ENCODE measurements around the gene MAP3K5. TPM values are rescaled to one million over a fixed set of nuclear protein-coding genes. Genes with fewer than 3 reads are reported as not detected.

The MAP3K5 gene
- total and polyA plus RNA-seq, 12 donors, result 41.9 to 306 (median 215) TPM

DNA sequence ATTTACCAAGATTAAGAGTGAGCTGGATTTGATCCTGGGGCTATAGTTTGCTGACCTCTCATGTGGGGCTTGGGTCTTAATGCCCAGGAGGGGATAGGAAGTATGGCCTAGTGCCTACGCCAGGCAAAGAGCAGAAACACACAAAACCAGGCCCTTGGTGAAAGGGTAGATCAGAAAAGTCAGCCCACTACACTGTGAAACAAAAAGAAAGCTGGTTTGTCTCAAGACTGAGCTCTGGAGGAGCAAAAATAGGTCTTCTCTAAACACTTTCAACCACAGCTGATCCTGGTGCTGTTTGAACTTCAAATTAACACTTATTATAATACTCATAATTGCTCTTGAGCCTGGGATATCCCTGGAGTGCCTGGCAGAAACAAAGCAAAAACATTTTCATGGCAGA lies 167.0 kb downstream of the MAP3K5 start:
- peaks cover 25 to 47% of the 10 kb centered on the region in 2 donors for H3K4me1 ChIP-seq (replicated peaks in 1 of 2)
- no peak overlapping the region for H3K27ac ChIP-seq
- H3K4me3 ChIP-seq, result no peak overlapping the region
- no peak for DNase-seq
- TF ChIP-seq, protein P1, sequence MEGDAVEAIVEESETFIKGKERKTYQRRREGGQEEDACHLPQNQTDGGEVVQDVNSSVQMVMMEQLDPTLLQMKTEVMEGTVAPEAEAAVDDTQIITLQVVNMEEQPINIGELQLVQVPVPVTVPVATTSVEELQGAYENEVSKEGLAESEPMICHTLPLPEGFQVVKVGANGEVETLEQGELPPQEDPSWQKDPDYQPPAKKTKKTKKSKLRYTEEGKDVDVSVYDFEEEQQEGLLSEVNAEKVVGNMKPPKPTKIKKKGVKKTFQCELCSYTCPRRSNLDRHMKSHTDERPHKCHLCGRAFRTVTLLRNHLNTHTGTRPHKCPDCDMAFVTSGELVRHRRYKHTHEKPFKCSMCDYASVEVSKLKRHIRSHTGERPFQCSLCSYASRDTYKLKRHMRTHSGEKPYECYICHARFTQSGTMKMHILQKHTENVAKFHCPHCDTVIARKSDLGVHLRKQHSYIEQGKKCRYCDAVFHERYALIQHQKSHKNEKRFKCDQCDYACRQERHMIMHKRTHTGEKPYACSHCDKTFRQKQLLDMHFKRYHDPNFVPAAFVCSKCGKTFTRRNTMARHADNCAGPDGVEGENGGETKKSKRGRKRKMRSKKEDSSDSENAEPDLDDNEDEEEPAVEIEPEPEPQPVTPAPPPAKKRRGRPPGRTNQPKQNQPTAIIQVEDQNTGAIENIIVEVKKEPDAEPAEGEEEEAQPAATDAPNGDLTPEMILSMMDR (IDR thresholded peaks at IDR 0.05), result no peak
- TF ChIP-seq POLR2A (IDR thresholded peaks at IDR 0.05), result no peak
- intact Hi-C loops (cut with DNase I), result no loop called here
- peaks cover 0 to 35% of the 10 kb centered on the region in 2 donors for H3K36me3 ChIP-seq (replicated peaks in 1 of 2)
- H3K9me3 ChIP-seq (replicated peaks in 1 of 3), result no peaks in the 10 kb centered on the region
- no peaks in the 10 kb centered on the region for H3K27me3 ChIP-seq
- 92 to 100% (median 98%) methylated on average over 1 of the region's 1 CpG for WGBS, 4 donors

DNA sequence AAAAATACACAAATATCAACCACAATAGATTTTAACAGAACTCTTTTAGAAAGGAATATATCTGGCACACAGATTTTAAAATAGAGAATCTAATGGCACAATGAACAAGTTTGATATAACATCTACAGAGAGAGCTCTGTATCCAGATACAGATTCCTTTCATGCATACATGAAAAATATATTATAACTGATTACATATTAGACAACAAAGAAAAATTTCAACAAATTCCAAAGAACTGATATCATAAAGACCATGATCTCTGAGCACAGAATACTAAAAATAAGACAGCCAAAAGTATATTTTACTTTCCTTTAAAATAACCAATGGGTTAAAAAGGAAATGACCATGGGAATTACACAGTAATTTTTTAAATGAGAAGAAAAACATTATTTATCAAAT lies 167.9 kb downstream of the MAP3K5 start:
- peaks cover 25 to 45% of the 10 kb centered on the region in 2 donors for H3K4me1 ChIP-seq (replicated peaks in 1 of 2)
- peak overlapping the region in 1 of 5 donors; percentile 32 for H3K27ac ChIP-seq
- H3K9me3 ChIP-seq (replicated peaks in 1 of 3), result no peaks in the 10 kb centered on the region
- H3K27me3 ChIP-seq, result no peaks in the 10 kb centered on the region
- no peak for DNase-seq
- no peak for TF ChIP-seq POLR2A (IDR thresholded peaks at IDR 0.05)
- TF ChIP-seq, protein P1 (IDR thresholded peaks at IDR 0.05), result no peak
- intact Hi-C loops (cut with DNase I), result no loop called here
- H3K36me3 ChIP-seq (replicated peaks in 1 of 2), result peaks cover 0 to 40% of the 10 kb centered on the region in 2 donors
- H3K4me3 ChIP-seq, result no peak overlapping the region

DNA sequence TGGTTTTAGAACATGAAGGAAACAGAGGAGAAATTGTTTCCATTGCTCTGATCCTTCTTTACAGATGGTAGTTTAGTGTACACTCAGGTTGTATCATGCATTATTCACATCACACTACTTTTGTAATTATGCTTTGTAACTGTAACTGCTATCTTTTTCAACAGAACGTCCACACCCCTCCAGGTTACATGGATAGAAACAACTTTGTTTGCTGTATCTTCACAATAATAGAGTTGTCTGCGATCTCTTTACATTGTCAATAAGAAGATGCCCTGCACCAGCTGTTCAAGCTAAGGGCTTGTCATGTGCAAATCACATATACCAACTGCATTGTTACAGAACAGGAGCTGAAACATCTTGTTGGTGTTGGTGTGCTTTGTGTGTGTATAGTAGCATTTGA lies 174.2 kb downstream of the MAP3K5 start:
- Histone ChIP-seq H3K36me3 (replicated peaks in 1 of 2) (peaks cover 0 to 53% of the 10 kb centered on the region in 2 donors), H3K27ac (no peak overlapping the region), H3K9me3 (replicated peaks in 1 of 3) (no peaks in the 10 kb centered on the region), H3K4me1 (replicated peaks in 1 of 2) (peaks cover 8 to 19% of the 10 kb centered on the region in 2 donors), H3K27me3 (no peaks in the 10 kb centered on the region), H3K4me3 (no peak overlapping the region)
- TF ChIP-seq, protein P1 (IDR thresholded peaks at IDR 0.05), result no peak
- TF ChIP-seq POLR2A (IDR thresholded peaks at IDR 0.05), result no peak
- 91 to 95% (median 93%) methylated on average over 2 of the region's 2 CpGs for WGBS, 4 donors
- intact Hi-C loops (cut with DNase I), result no loop called here
- DNase-seq, result no peak

DNA sequence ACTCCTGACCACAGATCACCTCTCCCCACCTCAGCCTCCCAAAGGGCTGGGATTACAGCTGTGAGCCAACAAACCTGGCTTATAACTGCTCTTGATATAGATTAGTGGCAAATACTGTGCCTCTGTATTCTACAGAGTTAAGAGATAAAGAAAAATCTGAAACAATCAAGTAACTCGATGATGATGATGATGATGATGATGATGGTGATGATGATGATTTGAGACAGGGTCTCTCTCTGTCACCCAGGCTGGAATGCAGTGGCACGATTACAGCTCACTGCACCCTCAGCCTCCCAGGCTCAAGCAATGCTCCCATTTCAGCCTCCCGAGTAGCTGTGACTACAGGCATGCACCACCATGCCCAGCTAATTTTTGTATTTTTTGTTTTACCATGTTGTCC lies 175.8 kb downstream of the MAP3K5 start:
- intact Hi-C loops (cut with DNase I), result no loop called here
- H3K36me3 ChIP-seq (replicated peaks in 1 of 2), result peaks cover 0 to 47% of the 10 kb centered on the region in 2 donors
- no peaks in the 10 kb centered on the region for H3K27me3 ChIP-seq
- no peaks in the 10 kb centered on the region for H3K9me3 ChIP-seq (replicated peaks in 1 of 3)
- DNase-seq, result no peak
- 89 to 100% (median 92%) methylated on average over 3 of the region's 3 CpGs for WGBS, 4 donors
- no peak overlapping the region for H3K4me3 ChIP-seq
- TF ChIP-seq POLR2A (IDR thresholded peaks at IDR 0.05), result no peak
- TF ChIP-seq, protein P1 (IDR thresholded peaks at IDR 0.05), result no peak
- peaks cover 5 to 12% of the 10 kb centered on the region in 2 donors for H3K4me1 ChIP-seq (replicated peaks in 1 of 2)
- no peak overlapping the region for H3K27ac ChIP-seq

Data from adrenal gland (tissue), 12 donors.